Upper lobe of left lung (tissue), 6 donors: ENCODE results near the gene TRAPPC5. TPM values are rescaled to one million over a fixed set of nuclear protein-coding genes. Genes with fewer than 3 reads are reported as not detected.

Experiments
- ATAC-seq, 2 donors: fragments of 200-7000 bp; cut with Tn5 transposase; one replicate each; pipeline ENCODE4 v1.9.1; 2022; ENCODE audit warnings: mild to moderate bottlenecking in 2 of 2, moderate library complexity in 2 of 2; ENCODE audit not compliant: low FRiP score in 2 of 2
- DNase-seq, 2 donors: peaks; one replicate each; pipeline ENCODE4 v3.0.0-alpha.2; 2019 to 2020
- H3K27ac ChIP-seq, 4 donors: fragments of 200-600 bp; sonication (generic); one replicate each; pipeline ENCODE4 v1.5.1; 2016 to 2019
- H3K27me3 ChIP-seq, 4 donors: fragments of 200-600 bp; sonication (generic); one replicate each; pipeline ENCODE4 v1.5.1; 2017 to 2019
- H3K36me3 ChIP-seq, 4 donors: fragments of 200-600 bp; sonication (generic); one replicate each; pipeline ENCODE4 v1.5.1; 2016 to 2019
- H3K4me1 ChIP-seq, 4 donors: fragments of 200-600 bp; sonication (generic); one replicate each; pipeline ENCODE4 v1.5.1; 2018 to 2019
- H3K4me3 ChIP-seq, 4 donors: fragments of 200-600 bp; sonication (generic); one replicate each; pipeline ENCODE4 v1.5.1; 2017 to 2019; ENCODE audit warnings: mild to moderate bottlenecking in 2 of 4, moderate library complexity in 1 of 4
- H3K9me3 ChIP-seq, 4 donors: fragments of 200-600 bp; sonication (generic); one replicate each; pipeline ENCODE4 v1.5.1; 2018 to 2019
- CTCF ChIP-seq, 6 experiments: fragments of 450-650 bp in 4 of 6; fragments of 200-600 bp in 2 of 6; sonication (generic) in 2 of 6; IDR thresholded peaks; one replicate each; pipeline ENCODE4 v1.5.1; 2016 to 2019; ENCODE audit warnings: antibody characterized with exemption in 6 of 6
- EP300 ChIP-seq, 4 donors: sonication (generic); formaldehyde crosslinking; IDR thresholded peaks; one replicate each; pipeline ENCODE4 v1.5.1; 2017; ENCODE audit warnings: antibody characterized with exemption in 4 of 4, control low read depth in 2 of 4
- POLR2A ChIP-seq, 4 donors: fragments of 450-650 bp; IDR thresholded peaks; one replicate each; pipeline ENCODE4 v1.5.1; 2016 to 2017; ENCODE audit warnings: antibody characterized with exemption in 4 of 4, mild to moderate bottlenecking in 2 of 4
- POLR2AphosphoS5 ChIP-seq, 2 donors: sonication (generic); formaldehyde crosslinking; IDR thresholded peaks; one replicate each; pipeline ENCODE4 v1.5.1; 2017; ENCODE audit warnings: antibody characterized with exemption in 2 of 2
- WGBS, 2 donors: methylation state at CpG; one replicate each; pipeline ENCODE4 v1.1.5; 2017 to 2018; 5-methylcytosine and 5-hydroxymethylcytosine counted together
- total RNA-seq, 6 donors: library from RNA; depleted of rRNA in 4 of 6; stranded (reverse); fragments of >200 nt in 4 of 6; gene quantifications; one replicate each; pipeline versions ENCODE4 v1.1.0 to v1.2.1, GENCODE V29; 2016 to 2021
- donor health status: DM: no; HTN: no; CAD: no; lungs with moderate emphysema.
- donor health status: DM: no; HTN: yes; CAD: no; lungs with severe emphysema.

TRAPPC5 gene
- total RNA-seq, 6 donors from 2014 or later, result 33.9 to 105 (median 52.0) TPM

- H3K27ac ChIP-seq, result no peak overlapping the region
- H3K27me3 ChIP-seq, result no peaks in the 10 kb centered on the region
- H3K36me3 ChIP-seq, result no peaks in the 10 kb centered on the region
- H3K4me3 ChIP-seq, result no peak overlapping the region
- peaks cover 0 to 11% (median 0%) of the 10 kb centered on the region in 4 donors for H3K4me1 ChIP-seq
- no peak for TF ChIP-seq EP300 (IDR thresholded peaks at IDR 0.05)
- no peak for TF ChIP-seq POLR2A (IDR thresholded peaks at IDR 0.05)
- TF ChIP-seq POLR2AphosphoS5 (IDR thresholded peaks at IDR 0.05), result no peak
- TF ChIP-seq CTCF (IDR thresholded peaks at IDR 0.05), result no peak
- 54 to 57% methylated on average over 4 of the region's 4 CpGs for WGBS, 2 donors
- DNase-seq (no peak), ATAC-seq (no peak)
- H3K9me3 ChIP-seq, result no peaks in the 10 kb centered on the region
These were observed 15.6 kb upstream of the TRAPPC5 start for GRCh38 chr19:7665076-7665475.

GRCh38 chr19:7668842-7669241 lies 11.8 kb upstream of the TRAPPC5 start, which contains the start of gene RETN:
RETN (plus strand) TSS chr19:7669049; CDS start chr19:7669327, 278 bp downstream.
- 64 to 67% methylated on average over 1 to 9 of the region's 9 CpGs for WGBS, 2 donors
- TF ChIP-seq CTCF (IDR thresholded peaks at IDR 0.05), result no peak
- no peak for TF ChIP-seq POLR2A (IDR thresholded peaks at IDR 0.05)
- no peak for TF ChIP-seq EP300 (IDR thresholded peaks at IDR 0.05)
- no peak for TF ChIP-seq POLR2AphosphoS5 (IDR thresholded peaks at IDR 0.05)
- ATAC-seq (no peak), DNase-seq (no peak)
- H3K27me3 ChIP-seq, result no peaks in the 10 kb centered on the region
- H3K36me3 ChIP-seq, result no peaks in the 10 kb centered on the region
- peak within 1 kb of the TSS in 2 of 4 donors; percentile 30 to 54 for H3K27ac ChIP-seq
- peaks cover 0 to 12% (median 0%) of the 10 kb centered on the region in 4 donors for H3K4me1 ChIP-seq
- no peaks in the 10 kb centered on the region for H3K9me3 ChIP-seq
- H3K4me3 ChIP-seq, result peak within 1 kb of the TSS in 2 of 4 donors; percentile 5 to 20

GRCh38 chr19:7669641-7670040 lies 11.0 kb upstream of the TRAPPC5 start:
- WGBS, 2 donors, result 39 to 46% methylated on average over 6 to 8 of the region's 9 CpGs
- TF ChIP-seq CTCF (IDR thresholded peaks at IDR 0.05), result no peak
- TF ChIP-seq EP300 (IDR thresholded peaks at IDR 0.05), result no peak
- no peak for TF ChIP-seq POLR2A (IDR thresholded peaks at IDR 0.05)
- TF ChIP-seq POLR2AphosphoS5 (IDR thresholded peaks at IDR 0.05), result no peak
- no peaks in the 10 kb centered on the region for H3K27me3 ChIP-seq
- peak overlapping the region in 2 of 4 donors; percentile 5 to 20 for H3K4me3 ChIP-seq
- no peak for DNase-seq
- H3K27ac ChIP-seq, result peak overlapping the region in 2 of 4 donors; percentile 30 to 54
- no peaks in the 10 kb centered on the region for H3K9me3 ChIP-seq
- ATAC-seq, result no peak
- no peaks in the 10 kb centered on the region for H3K36me3 ChIP-seq
- peaks cover 0 to 18% (median 0%) of the 10 kb centered on the region in 4 donors for H3K4me1 ChIP-seq

- 1 to 2% methylated on average over 26 to 42 of the region's 43 CpGs for WGBS, 2 donors
- peak; percentile 68 to 90 for DNase-seq
These were observed 10.4 kb upstream of the TRAPPC5 start for GRCh38 chr19:7670150-7670783.

GRCh38 chr19:7670790-7671189 lies 9.8 kb upstream of the TRAPPC5 start:
- ATAC-seq (no peak), DNase-seq (no peak)
- peak overlapping the region in 1 of 4 donors; percentile 30 for H3K27ac ChIP-seq
- H3K9me3 ChIP-seq, result no peaks in the 10 kb centered on the region
- H3K4me3 ChIP-seq, result no peak overlapping the region
- peaks cover 0 to 18% (median under 1%) of the 10 kb centered on the region in 4 donors for H3K4me1 ChIP-seq
- H3K27me3 ChIP-seq, result no peaks in the 10 kb centered on the region
- WGBS, 2 donors, result 42 to 45% methylated on average over 5 to 9 of the region's 9 CpGs
- H3K36me3 ChIP-seq, result no peaks in the 10 kb centered on the region
- TF ChIP-seq POLR2AphosphoS5 (IDR thresholded peaks at IDR 0.05) (no peak), EP300 (IDR thresholded peaks at IDR 0.05) (no peak), CTCF (IDR thresholded peaks at IDR 0.05) (no peak), POLR2A (IDR thresholded peaks at IDR 0.05) (no peak)

More at GRCh38 chr19:7670150-7670783, 10.4 kb upstream of the TRAPPC5 start:
- H3K36me3 ChIP-seq, result no peaks in the 10 kb centered on the region
- TF ChIP-seq EP300 (IDR thresholded peaks at IDR 0.05) (no peak), POLR2AphosphoS5 (IDR thresholded peaks at IDR 0.05) (no peak), POLR2A (IDR thresholded peaks at IDR 0.05) (peak in 1 of 4 donors; percentile 29)
- peak overlapping the region in 2 of 4 donors; percentile 30 to 54 for H3K27ac ChIP-seq
- peaks cover 0 to 18% (median 0%) of the 10 kb centered on the region in 4 donors for H3K4me1 ChIP-seq
- no peaks in the 10 kb centered on the region for H3K27me3 ChIP-seq
- H3K4me3 ChIP-seq, result peak overlapping the region in 2 of 4 donors; percentile 5 to 7
- ATAC-seq, result peak in 1 of 2 donors; percentile 62
- no peaks in the 10 kb centered on the region for H3K9me3 ChIP-seq
